Liver (tissue), 3 donors: ENCODE results near the gene FES.

ENCODE experiments used
- CTCF ChIP-seq: fragments of 150-350 bp; IDR thresholded peaks from 2 replicates; pipeline ENCODE4 v1.5.1; 2017; ENCODE audit warnings: improper control_type of control experiment, low read depth, low read length; ENCODE audit not compliant: missing input control
- GABPA ChIP-seq, 2 donors: IDR thresholded peaks in 1 of 2; conservative IDR thresholded peaks in 1 of 2; 2 replicates each; pipeline ENCODE4 v1.6.1; 2016; ENCODE audit warnings: antibody characterized with exemption in 2 of 2, mild to moderate bottlenecking in 1 of 2, moderate library complexity in 1 of 2
- donor health status: healthy.
- donor health status: healthy.

DNA sequence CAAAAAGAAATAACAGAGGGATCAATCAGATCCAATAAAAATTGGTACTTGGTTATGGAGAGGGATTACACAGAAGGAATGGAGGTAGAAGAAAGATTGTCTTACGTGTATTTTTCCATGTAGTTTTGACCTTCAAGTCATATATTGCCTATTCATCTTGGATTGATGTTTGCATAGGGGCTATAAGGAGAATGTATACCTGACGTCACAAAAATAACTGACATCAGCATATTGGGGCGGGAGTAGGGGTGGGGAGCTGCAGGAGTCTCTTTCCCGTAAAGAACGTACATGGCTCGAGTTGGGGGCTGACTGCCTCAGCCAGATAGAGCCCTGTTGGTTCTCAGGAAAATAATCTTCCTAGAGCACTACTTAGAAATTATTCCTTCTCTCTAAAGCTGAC, 21.8 kb upstream of the FES start:
- TF ChIP-seq GABPA (IDR thresholded peaks at IDR 0.05 in 1 of 2, conservative IDR thresholded peaks at IDR 0.05 in 1 of 2) (no peak), CTCF (no peak)
